Endothelial cell of umbilical vein (primary cell): ENCODE measurements around the gene MYO1H. TPM values are rescaled to one million over a fixed set of nuclear protein-coding genes. Genes with fewer than 3 reads are reported as not detected.
"Not testable (repeated sequence)": the region's sequence is repeated elsewhere in the genome, so short reads cannot be mapped to it uniquely, and the experiment has no call there.

ENCODE experiments used
- BruUV-seq: library from RNA; stranded (reverse); fragments of 400-500 nt; replicated peaks from 2 replicates; lab custom pipeline; 2021; lab: Mats Ljungman, UMichigan
- CTCF ChIA-PET: fragments of 300-600, 350-600 bp; sonication (Branson Sonifier 250); formaldehyde crosslinking; loops from one replicate; lab custom pipeline; 2021; ENCODE audit warnings: antibody characterized with exemption, inconsistent platforms; lab: Charles Lee
- POLR2A ChIA-PET: fragments of 300-600, 350-600 bp; sonication (Branson Sonifier 250); formaldehyde crosslinking; loops from one replicate; lab custom pipeline; 2021; ENCODE audit warnings: antibody characterized with exemption, inconsistent platforms; lab: Charles Lee
- DNase-seq: peaks from one replicate; pipeline ENCODE4 v3.0.0-alpha.2; 2011; ENCODE audit warnings: low read depth, low spot score
- FAIRE-seq: peaks from 2 replicates; lab custom pipeline; 2011; peaks lifted over from hg19 to GRCh38; lab: Jason Lieb, UNC
- H2AFZ ChIP-seq: 2 replicates; pipeline ENCODE4 v1.6.0; 2012; ENCODE audit warnings: low read depth, low read length, control low read depth, inconsistent platforms
- H3K27ac ChIP-seq: 2 replicates; pipeline ENCODE4 v1.5.1; 2011; ENCODE audit warnings: low read depth, mild to moderate bottlenecking, control low read depth, low read length, moderate library complexity; ENCODE audit not compliant: insufficient read depth
- H3K27me3 ChIP-seq, 2 experiments: 2 replicates each; pipeline versions ENCODE4 v1.6.0 to v1.6.1; 2011; ENCODE audit warnings: low read length in 2 of 2, mixed read lengths in 1 of 2; ENCODE audit not compliant: control insufficient read depth in 2 of 2, insufficient read depth in 2 of 2
- H3K36me3 ChIP-seq, 2 experiments: 2 replicates in 1 of 2; 3 replicates in 1 of 2; pipeline ENCODE4 v1.5.1; 2011; ENCODE audit warnings: low read length in 2 of 2, mild to moderate bottlenecking in 1 of 2, moderate library complexity in 1 of 2; ENCODE audit not compliant: control insufficient read depth in 2 of 2, insufficient read depth in 2 of 2; ENCODE audit errors: extremely low read depth in 1 of 2
- H3K4me1 ChIP-seq: 3 replicates; pipeline ENCODE4 v1.5.1; 2011; ENCODE audit warnings: mild to moderate bottlenecking, low read length; ENCODE audit not compliant: control insufficient read depth, insufficient read depth; ENCODE audit errors: extremely low read depth
- H3K4me2 ChIP-seq: 2 replicates; pipeline ENCODE4 v1.6.1; 2011; ENCODE audit warnings: low read length, control low read depth, mixed read lengths; ENCODE audit not compliant: insufficient read depth
- H3K4me3 ChIP-seq, 3 experiments: fragments of 200-600 bp in 1 of 3; sonication (generic), shearing (Covaris generic) in 1 of 3; replicated peaks in 1 of 3; 2 replicates each; pipeline ENCODE4 v1.5.1; 2011 to 2016; ENCODE audit warnings: control low read depth in 3 of 3, low read length in 3 of 3, mild to moderate bottlenecking in 2 of 3, inconsistent platforms in 1 of 3, low read depth in 1 of 3, moderate library complexity in 1 of 3; ENCODE audit not compliant: insufficient read depth in 1 of 3
- H3K79me2 ChIP-seq: 2 replicates; pipeline ENCODE4 v1.6.0; 2012; ENCODE audit warnings: low read length, inconsistent platforms; ENCODE audit not compliant: control insufficient read depth, insufficient read depth
- H3K9ac ChIP-seq: replicated peaks from 2 replicates; pipeline ENCODE3; 2011; ENCODE audit warnings: low read length, control low read depth; ENCODE audit not compliant: insufficient read depth; ENCODE audit errors: extremely low read depth
- H3K9me1 ChIP-seq: replicated peaks from 3 replicates; pipeline ENCODE4 v1.6.0; 2011; ENCODE audit warnings: mild to moderate bottlenecking, low read length; ENCODE audit not compliant: control insufficient read depth, insufficient read depth; ENCODE audit errors: extremely low read depth
- H3K9me3 ChIP-seq: replicated peaks from 2 replicates; pipeline ENCODE4 v1.5.1; 2012; ENCODE audit warnings: low read length, inconsistent platforms; ENCODE audit not compliant: control insufficient read depth, insufficient read depth
- H4K20me1 ChIP-seq: replicated peaks from 2 replicates; pipeline ENCODE3; 2011; ENCODE audit warnings: mild to moderate bottlenecking, low read length; ENCODE audit not compliant: control insufficient read depth, insufficient read depth; ENCODE audit errors: extremely low read depth
- FOS ChIP-seq: IDR thresholded peaks from 2 replicates; pipeline ENCODE4 v1.6.1; 2011; ENCODE audit warnings: mild to moderate bottlenecking, low read length, moderate library complexity, borderline replicate concordance; ENCODE audit not compliant: insufficient read depth
- GATA2 ChIP-seq: IDR thresholded peaks from 2 replicates; pipeline ENCODE4 v1.7.0; 2011; ENCODE audit warnings: low read depth, mild to moderate bottlenecking, moderate library complexity, mixed read lengths, low read length; ENCODE audit not compliant: insufficient read length, insufficient read depth
- JUN ChIP-seq: IDR thresholded peaks from 2 replicates; pipeline ENCODE4 v1.6.1; 2011; ENCODE audit warnings: borderline replicate concordance, low read depth; ENCODE audit not compliant: insufficient read length, insufficient read depth
- MYC ChIP-seq: IDR thresholded peaks from one replicate; pipeline ENCODE4 v1.6.1; 2011; ENCODE audit warnings: mild to moderate bottlenecking, low read depth, low read length
- dilution Hi-C: fragments of 300-500 bp; cut with MboI; formaldehyde crosslinking; loops from one replicate; pipeline ENCODE4 v1.15.0; 2019; ENCODE audit warnings: low sequenced_read_pairs; ENCODE audit not compliant: extremely low pct_ligation_motif_present
- intact Hi-C: fragments of 100-400 bp; cut with micrococcal nuclease; formaldehyde crosslinking; loops from one replicate; pipeline ENCODE4 v1.10.0; 2022
- polyA plus RNA-seq, 4 experiments: library from polyadenylated mRNA; depleted of rRNA in 3 of 4; stranded (reverse) in 3 of 4; unstranded in 1 of 4; fragments of >200 nt; gene quantifications; 2 replicates each; pipeline versions ENCODE4 v1.2.1 to v1.2.3, GENCODE V29; 2011 to 2012; ENCODE audit warnings: missing spikeins in 1 of 4
- total RNA-seq: library from RNA; stranded (reverse); gene quantifications from 2 replicates; pipeline ENCODE4 v1.2.3, GENCODE V29; 2021
- TF ChIP-seq, protein P1 (sequence below), 2 donors: IDR thresholded peaks; 1 replicate in 1 of 2; 2 replicates in 1 of 2; pipeline ENCODE4 v1.5.1; 2011; ENCODE audit warnings: low read length in 2 of 2, mild to moderate bottlenecking in 2 of 2, moderate library complexity in 2 of 2, control low read depth in 1 of 2, inconsistent platforms in 1 of 2, low read depth in 1 of 2; ENCODE audit not compliant: insufficient read depth in 1 of 2; ENCODE audit errors: extremely low read depth in 1 of 2

The MYO1H gene
- total and polyA plus RNA-seq, 2 donors (not counting 3 experiments of a cell fraction or from before 2014, with no cell fraction given) = not detected

DNA sequence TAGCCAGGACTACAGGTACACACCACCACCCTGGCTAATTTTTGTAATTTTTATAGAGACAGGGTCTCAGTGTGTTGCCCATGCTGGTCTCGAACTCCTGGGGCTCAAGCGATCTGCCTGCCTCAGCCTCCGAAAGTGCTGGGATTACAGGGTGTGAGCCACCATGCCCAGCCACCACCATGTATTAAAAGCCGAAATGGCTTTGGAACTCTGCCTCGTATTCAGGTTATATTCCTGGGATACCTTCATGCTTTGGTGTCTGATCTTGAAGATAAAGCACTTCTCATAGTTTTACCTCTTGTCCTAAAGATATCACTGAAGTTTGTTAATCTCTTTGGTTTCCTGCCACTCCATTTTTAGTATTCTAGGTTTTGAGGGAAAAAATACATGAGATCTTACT lies 47.2 kb downstream of the MYO1H start:
- no peak for TF ChIP-seq MYC
- no peak for TF ChIP-seq GATA2
- TF ChIP-seq JUN = no peak
- TF ChIP-seq FOS = no peak
- TF ChIP-seq, protein P1, sequence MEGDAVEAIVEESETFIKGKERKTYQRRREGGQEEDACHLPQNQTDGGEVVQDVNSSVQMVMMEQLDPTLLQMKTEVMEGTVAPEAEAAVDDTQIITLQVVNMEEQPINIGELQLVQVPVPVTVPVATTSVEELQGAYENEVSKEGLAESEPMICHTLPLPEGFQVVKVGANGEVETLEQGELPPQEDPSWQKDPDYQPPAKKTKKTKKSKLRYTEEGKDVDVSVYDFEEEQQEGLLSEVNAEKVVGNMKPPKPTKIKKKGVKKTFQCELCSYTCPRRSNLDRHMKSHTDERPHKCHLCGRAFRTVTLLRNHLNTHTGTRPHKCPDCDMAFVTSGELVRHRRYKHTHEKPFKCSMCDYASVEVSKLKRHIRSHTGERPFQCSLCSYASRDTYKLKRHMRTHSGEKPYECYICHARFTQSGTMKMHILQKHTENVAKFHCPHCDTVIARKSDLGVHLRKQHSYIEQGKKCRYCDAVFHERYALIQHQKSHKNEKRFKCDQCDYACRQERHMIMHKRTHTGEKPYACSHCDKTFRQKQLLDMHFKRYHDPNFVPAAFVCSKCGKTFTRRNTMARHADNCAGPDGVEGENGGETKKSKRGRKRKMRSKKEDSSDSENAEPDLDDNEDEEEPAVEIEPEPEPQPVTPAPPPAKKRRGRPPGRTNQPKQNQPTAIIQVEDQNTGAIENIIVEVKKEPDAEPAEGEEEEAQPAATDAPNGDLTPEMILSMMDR (IDR thresholded peaks at IDR 0.05; ENCODE audit: extremely low read depth in 1 of 2, insufficient read depth in 1 of 2, low read depth in 1 of 2, low read length in 2 of 2) = no peak
- Histone ChIP-seq H2AFZ (no peak overlapping the region), H4K20me1 (no peaks in the 10 kb centered on the region), H3K27ac (no peak overlapping the region), H3K27me3 (no peaks in the 10 kb centered on the region), H3K36me3 (no peaks in the 10 kb centered on the region), H3K4me2 (no peak overlapping the region), H3K9me1 (no peaks in the 10 kb centered on the region), H3K9ac (no peak overlapping the region), H3K4me1 (no peaks in the 10 kb centered on the region), H3K9me3 (no peaks in the 10 kb centered on the region), H3K79me2 (no peaks in the 10 kb centered on the region), H3K4me3 (no peak overlapping the region)
- ChIA-PET CTCF (interaction anchor here (0.6 to 4.4 kb wide), 13 partner anchors 8 to 283 kb away, joined by 3 to 46 read pairs (median 6); no protein-coding TSS in a partner anchor), POLR2A (no interaction called here)
- intact Hi-C loops = no loop called here
- DNase-seq (no peak), FAIRE-seq (no peak)
- dilution Hi-C loops = no loop called here
- BruUV-seq = no TSS peak

DNA sequence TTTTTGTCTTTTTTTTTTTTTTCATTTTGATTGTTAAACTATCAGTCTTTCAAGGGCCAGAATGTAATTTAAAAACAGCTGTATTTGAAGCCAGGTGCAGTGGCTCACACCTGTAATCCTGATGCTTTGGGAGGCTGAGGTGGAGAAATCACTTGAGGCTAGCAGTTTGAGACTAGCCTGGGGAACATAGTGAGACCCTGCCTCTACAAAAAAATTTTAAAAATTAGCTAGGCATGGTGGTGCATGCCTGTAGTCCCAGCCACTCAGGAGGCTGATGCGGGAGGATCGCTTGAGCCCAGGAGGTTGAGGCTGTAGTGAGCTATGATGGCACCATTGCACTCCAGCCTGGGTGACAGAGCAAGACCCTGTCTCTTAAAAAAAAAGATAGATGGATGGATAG lies 57.1 kb downstream of the MYO1H start:
- H2AFZ ChIP-seq, H3K4me2 ChIP-seq, H4K20me1 ChIP-seq, H3K27me3 ChIP-seq, H3K79me2 ChIP-seq, H3K4me1 ChIP-seq, BruUV-seq, H3K4me3 ChIP-seq, H3K9me3 ChIP-seq, H3K9ac ChIP-seq, H3K9me1 ChIP-seq, dilution Hi-C loops, H3K36me3 ChIP-seq, H3K27ac ChIP-seq, POLR2A ChIA-PET, DNase-seq, FAIRE-seq: not testable (repeated sequence)
- CTCF ChIA-PET = interaction anchor here (0.9 to 2.0 kb wide), 3 partner anchors 11 to 23 kb away, joined by 3 to 12 read pairs (median 3); no protein-coding TSS in a partner anchor
- intact Hi-C loops = loop anchor here (1.0 kb wide), 1 partner anchor 12 kb away; no protein-coding TSS in a partner anchor

DNA sequence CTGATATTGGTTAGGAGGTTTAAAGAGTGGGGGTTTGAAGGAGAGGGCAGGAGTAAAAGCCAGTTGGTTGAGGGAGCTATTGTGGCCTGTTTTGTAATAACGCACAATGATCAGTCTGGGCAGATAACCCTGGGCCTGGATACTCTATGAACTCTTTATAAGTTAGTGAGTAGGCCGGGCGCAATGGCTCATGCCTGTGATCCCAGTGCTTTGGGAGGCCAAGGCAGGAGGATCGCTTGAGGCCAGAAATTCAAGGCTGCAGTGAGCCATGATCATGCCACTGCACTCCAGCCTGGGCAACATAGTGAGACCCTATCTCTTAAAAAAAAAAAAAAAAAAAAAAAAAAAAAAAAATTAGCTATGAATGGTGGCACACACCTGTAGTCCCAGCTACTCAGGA lies 58.4 kb downstream of the MYO1H start:
- POLR2A ChIA-PET = not testable (repeated sequence)
- CTCF ChIA-PET = interaction anchor here (0.9 to 1.4 kb wide), 3 partner anchors 12 to 22 kb away, joined by 3 to 8 read pairs (median 5); no protein-coding TSS in a partner anchor

More for the DNA sequence above, 58.4 kb downstream of the MYO1H start:
- H2AFZ ChIP-seq, H3K27me3 ChIP-seq, H3K9ac ChIP-seq, H3K4me1 ChIP-seq, H3K79me2 ChIP-seq, DNase-seq, BruUV-seq, H3K9me3 ChIP-seq, dilution Hi-C loops, H3K9me1 ChIP-seq, H3K4me3 ChIP-seq, H3K4me2 ChIP-seq, intact Hi-C loops, H3K27ac ChIP-seq, H3K36me3 ChIP-seq, H4K20me1 ChIP-seq, FAIRE-seq: not testable (repeated sequence)
